ENCODE results near the gene BCAS1.

DNA sequence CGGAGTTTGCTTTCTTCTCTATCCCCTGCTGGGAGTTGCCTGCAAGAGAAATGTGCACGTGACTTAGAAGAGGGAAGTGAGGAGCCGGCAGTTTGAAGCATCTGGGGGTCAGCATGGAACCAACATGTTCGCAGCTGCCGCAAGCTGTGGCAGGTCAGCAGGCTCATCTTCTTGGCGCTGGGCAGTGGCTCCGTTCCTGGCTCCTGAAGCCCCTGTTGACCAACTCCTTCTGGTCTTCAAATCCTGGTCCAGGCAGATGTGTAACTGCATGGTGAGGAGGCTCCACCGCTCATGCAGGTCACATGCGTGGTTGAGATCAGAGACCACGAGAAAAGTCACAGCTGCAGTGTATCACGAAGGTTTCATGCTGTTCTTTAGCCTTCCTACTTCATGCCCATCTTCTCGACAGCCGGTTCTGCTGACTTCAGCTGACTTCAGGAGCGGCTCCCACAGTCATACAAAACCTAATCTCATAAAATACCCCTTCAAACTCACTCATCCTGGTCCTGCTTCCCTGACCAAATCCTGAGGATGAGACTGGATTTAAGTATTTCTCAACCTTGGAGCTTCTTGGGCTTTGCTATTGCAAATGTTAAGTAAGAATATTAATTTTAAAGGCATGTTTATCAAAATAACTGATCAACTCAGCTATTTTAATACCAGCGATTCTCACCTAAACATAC is 44.9 kb upstream of the BCAS1 start:
- TF ChIP-seq, protein P1, sequence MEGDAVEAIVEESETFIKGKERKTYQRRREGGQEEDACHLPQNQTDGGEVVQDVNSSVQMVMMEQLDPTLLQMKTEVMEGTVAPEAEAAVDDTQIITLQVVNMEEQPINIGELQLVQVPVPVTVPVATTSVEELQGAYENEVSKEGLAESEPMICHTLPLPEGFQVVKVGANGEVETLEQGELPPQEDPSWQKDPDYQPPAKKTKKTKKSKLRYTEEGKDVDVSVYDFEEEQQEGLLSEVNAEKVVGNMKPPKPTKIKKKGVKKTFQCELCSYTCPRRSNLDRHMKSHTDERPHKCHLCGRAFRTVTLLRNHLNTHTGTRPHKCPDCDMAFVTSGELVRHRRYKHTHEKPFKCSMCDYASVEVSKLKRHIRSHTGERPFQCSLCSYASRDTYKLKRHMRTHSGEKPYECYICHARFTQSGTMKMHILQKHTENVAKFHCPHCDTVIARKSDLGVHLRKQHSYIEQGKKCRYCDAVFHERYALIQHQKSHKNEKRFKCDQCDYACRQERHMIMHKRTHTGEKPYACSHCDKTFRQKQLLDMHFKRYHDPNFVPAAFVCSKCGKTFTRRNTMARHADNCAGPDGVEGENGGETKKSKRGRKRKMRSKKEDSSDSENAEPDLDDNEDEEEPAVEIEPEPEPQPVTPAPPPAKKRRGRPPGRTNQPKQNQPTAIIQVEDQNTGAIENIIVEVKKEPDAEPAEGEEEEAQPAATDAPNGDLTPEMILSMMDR (IDR thresholded peaks at IDR 0.05), result no peak
- TF ChIP-seq POLR2AphosphoS5 (IDR thresholded peaks at IDR 0.05; ENCODE audit: low read depth, low read length) (no peak), TCF7L2 (IDR thresholded peaks at IDR 0.05; ENCODE audit: low read depth, low read length) (no peak), REST (IDR thresholded peaks at IDR 0.05; ENCODE audit: insufficient read depth in 1 of 2, low read depth in 2 of 2, low read length in 1 of 2) (no peak)

Data from Panc1 (cell line).